ENCODE data around the gene NFAM1.

Gene NFAM1

GRCh38 chr22:42439021-42439567 is 6.9 kb upstream of the NFAM1 start:
- no peak for DNase-seq

- DNase-seq: no peak
Measured at GRCh38 chr22:42438293-42438650, 6.1 kb upstream of the NFAM1 start.

GRCh38 chr22:42437488-42438292 is 5.5 kb upstream of the NFAM1 start:
- peak; percentile 78 to 88 for DNase-seq

- no peak for DNase-seq
Measured at GRCh38 chr22:42436404-42436803, 4.2 kb upstream of the NFAM1 start.

- no peak for DNase-seq
Measured at GRCh38 chr22:42434748-42435425, 2.7 kb upstream of the NFAM1 start.

GRCh38 chr22:42433754-42434682 is 1.8 kb upstream of the NFAM1 start:
- DNase-seq: no peak

- no peak for DNase-seq
Measured at GRCh38 chr22:42432818-42433217, 615 bp upstream of the NFAM1 start.

GRCh38 chr22:42431401-42432019 is 693 bp downstream of the NFAM1 start:
- no peak for DNase-seq

- DNase-seq: no peak
Measured at GRCh38 chr22:42430528-42431125, 1.6 kb downstream of the NFAM1 start.

GRCh38 chr22:42428760-42429159 is 3.4 kb downstream of the NFAM1 start:
- DNase-seq: no peak

- DNase-seq: no peak
Measured at GRCh38 chr22:42428025-42428424, 4.2 kb downstream of the NFAM1 start.

- DNase-seq: no peak
Measured at GRCh38 chr22:42427167-42427566, 5.0 kb downstream of the NFAM1 start.

- DNase-seq: no peak
Measured at GRCh38 chr22:42425989-42426355, 6.2 kb downstream of the NFAM1 start.

GRCh38 chr22:42425337-42425988 is 6.7 kb downstream of the NFAM1 start:
- no peak for DNase-seq

GRCh38 chr22:42419243-42419881 is 12.8 kb downstream of the NFAM1 start:
- DNase-seq: no peak

GRCh38 chr22:42418811-42419242 is 13.4 kb downstream of the NFAM1 start:
- DNase-seq: no peak

- no peak for DNase-seq
Measured at GRCh38 chr22:42417645-42418305, 14.4 kb downstream of the NFAM1 start.

- DNase-seq: no peak
Measured at GRCh38 chr22:42416671-42417230, 15.5 kb downstream of the NFAM1 start.

- no peak for DNase-seq
Measured at GRCh38 chr22:42414565-42415303, 17.5 kb downstream of the NFAM1 start.

Measured in stimulated activated CD4-positive, alpha-beta T cell treated with anti-CD3 and anti-CD28 coated beads, Interleukin-2, amount 100 ng/mL, for 48 hours (primary cell).